ENCODE data around the gene RUBCN. TPM values are rescaled to one million over a fixed set of nuclear protein-coding genes. Genes with fewer than 3 reads are reported as not detected.

RUBCN gene
- total RNA-seq: 10 to 100 TPM in 3 of 4 donors, 1 to 10 TPM in 1; 8.2 to 36.4 (median 13.9) TPM

DNA sequence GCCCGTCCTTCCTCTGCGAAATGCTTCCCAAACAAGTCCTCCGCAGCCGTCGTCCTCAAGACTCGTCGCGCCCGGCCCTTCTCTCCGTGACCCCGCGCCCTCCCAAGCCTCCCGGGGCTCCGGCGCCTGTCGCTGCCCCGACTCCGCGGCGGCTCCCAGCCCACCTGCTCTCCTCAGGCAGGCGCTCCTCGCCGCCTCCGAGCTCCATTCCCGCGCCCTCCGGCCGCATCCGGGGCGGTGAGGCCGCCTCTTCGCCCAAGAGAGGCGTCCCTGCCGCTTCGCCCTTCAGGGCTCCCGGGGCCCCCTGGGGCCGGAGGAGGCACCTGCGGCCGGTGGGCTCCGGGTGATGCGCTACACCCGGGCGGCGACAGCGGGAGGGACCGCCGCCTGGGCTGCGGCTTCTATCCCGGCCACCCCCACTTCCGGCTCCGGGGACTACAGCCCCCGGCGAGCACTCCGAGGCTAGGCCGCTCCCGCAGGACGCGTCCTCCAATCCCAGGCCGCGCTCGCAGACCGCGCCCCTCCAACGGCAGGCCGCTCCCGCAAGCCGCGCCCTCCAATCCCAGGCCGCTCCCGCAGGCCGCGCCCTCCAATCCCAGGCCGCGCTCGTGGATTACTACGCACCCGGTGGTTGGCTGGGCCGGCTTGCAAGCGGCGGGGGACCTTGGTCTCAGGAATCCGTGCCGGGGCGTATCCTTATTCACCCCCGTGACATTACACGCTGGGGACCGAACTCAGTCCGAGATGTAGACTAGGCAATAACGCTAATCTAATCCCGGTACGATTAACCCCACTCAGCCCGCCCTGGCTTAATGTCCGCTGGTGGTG is at the start of gene RUBCN:
Gene RUBCN, minus strand, starts transcription at position 414 of the 828 bp plus-strand sequence. Its CDS starts 185 bp downstream, at position 229.
- Histone ChIP-seq H3K4me3 (peak within 1 kb of the TSS; percentile 57 to 85), H3K36me3 (no peaks in the 10 kb centered on the region), H3K27ac (peak within 1 kb of the TSS; percentile 80 to 89), H3K27me3 (no peaks in the 10 kb centered on the region), H3K4me1 (peaks cover 0 to 4% of the 10 kb centered on the region in 2 donors), H3K9me3 (no peaks in the 10 kb centered on the region)
- peak; percentile 50 to 74 for TF ChIP-seq POLR2A (IDR thresholded peaks at IDR 0.05)
- peak in 2 of 4 experiments; percentile 6 to 12 for TF ChIP-seq CTCF (IDR thresholded peaks at IDR 0.05)
- intact Hi-C loops (cut with DNase I; ENCODE audit: low total_unique reads): no loop called here
- DNase-seq: peak; percentile 91 to 93

GRCh38 chr3:197784019-197784585 is 47.4 kb upstream of the RUBCN start:
- no peak overlapping the region for H3K4me3 ChIP-seq
- no peaks in the 10 kb centered on the region for H3K27me3 ChIP-seq
- no peak overlapping the region for H3K27ac ChIP-seq
- TF ChIP-seq CTCF (IDR thresholded peaks at IDR 0.05): no peak
- no peak for TF ChIP-seq POLR2A (IDR thresholded peaks at IDR 0.05)
- no peaks in the 10 kb centered on the region for H3K9me3 ChIP-seq
- no peak for DNase-seq
- H3K36me3 ChIP-seq: no peaks in the 10 kb centered on the region
- H3K4me1 ChIP-seq: no peaks in the 10 kb centered on the region
- intact Hi-C loops (cut with DNase I; ENCODE audit: low total_unique reads): no loop called here

DNA sequence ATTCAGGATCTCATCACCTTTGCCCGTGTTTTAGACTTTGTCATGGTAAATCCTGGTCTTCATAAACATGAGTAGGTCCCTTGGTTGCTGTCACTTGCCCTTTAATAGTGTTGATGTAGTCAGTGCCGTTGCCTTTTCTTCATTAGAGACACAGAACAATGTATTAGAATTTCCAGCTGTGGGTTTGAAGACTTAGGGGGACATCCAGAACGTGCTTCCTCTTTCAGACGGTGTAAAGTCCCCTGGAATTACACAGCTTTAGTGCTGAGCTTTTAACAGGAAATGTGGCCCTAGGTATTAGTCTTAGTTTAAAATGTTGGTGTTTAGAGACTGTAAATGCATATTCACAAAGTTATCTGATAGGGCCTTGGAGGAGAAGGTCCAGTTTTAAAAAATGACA is 45.5 kb upstream of the RUBCN start:
- Histone ChIP-seq H3K36me3 (no peaks in the 10 kb centered on the region), H3K9me3 (no peaks in the 10 kb centered on the region), H3K27me3 (no peaks in the 10 kb centered on the region)

DNA sequence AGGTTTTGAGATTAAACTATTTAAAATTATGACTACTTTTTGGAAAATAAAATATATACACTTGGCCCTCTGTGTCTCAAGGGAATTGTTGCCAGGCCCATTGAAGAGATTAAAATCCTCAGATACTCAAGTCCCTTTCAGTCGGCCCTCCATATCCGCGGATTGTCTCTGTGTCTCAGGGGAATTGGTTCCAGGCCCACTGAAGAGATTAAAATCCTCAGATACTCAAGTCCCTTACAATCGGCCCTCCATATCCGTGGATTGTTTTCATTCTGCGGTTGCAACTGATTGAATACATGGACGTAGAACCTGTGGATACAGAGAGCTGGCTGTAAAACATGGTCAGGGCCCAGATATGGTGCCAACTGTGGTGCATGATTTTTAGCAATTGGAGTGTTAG is 38.6 kb upstream of the RUBCN start:
- intact Hi-C loops (cut with DNase I; ENCODE audit: low total_unique reads): no loop called here
- Histone ChIP-seq H3K4me3 (no peak overlapping the region), H3K9me3 (no peaks in the 10 kb centered on the region), H3K27ac (no peak overlapping the region), H3K27me3 (no peaks in the 10 kb centered on the region), H3K36me3 (no peaks in the 10 kb centered on the region), H3K4me1 (no peaks in the 10 kb centered on the region)
- DNase-seq: no peak
- TF ChIP-seq POLR2A (IDR thresholded peaks at IDR 0.05) (no peak), CTCF (IDR thresholded peaks at IDR 0.05) (no peak)

More for the DNA sequence above, 45.5 kb upstream of the RUBCN start:
- Histone ChIP-seq H3K4me3 (no peak overlapping the region), H3K27ac (no peak overlapping the region), H3K4me1 (no peaks in the 10 kb centered on the region)
- intact Hi-C loops (cut with DNase I; ENCODE audit: low total_unique reads): no loop called here
- DNase-seq: no peak
- TF ChIP-seq POLR2A (IDR thresholded peaks at IDR 0.05): no peak
- TF ChIP-seq CTCF (IDR thresholded peaks at IDR 0.05): no peak

- Histone ChIP-seq H3K4me3 (no peak overlapping the region), H3K36me3 (no peaks in the 10 kb centered on the region), H3K4me1 (no peaks in the 10 kb centered on the region), H3K27ac (no peak overlapping the region), H3K9me3 (no peaks in the 10 kb centered on the region), H3K27me3 (no peaks in the 10 kb centered on the region)
- DNase-seq: no peak
- intact Hi-C loops (cut with DNase I; ENCODE audit: low total_unique reads): no loop called here
- no peak for TF ChIP-seq POLR2A (IDR thresholded peaks at IDR 0.05)
- no peak for TF ChIP-seq CTCF (IDR thresholded peaks at IDR 0.05)
Measured at GRCh38 chr3:197761784-197762183, 25.1 kb upstream of the RUBCN start.
